Measurements from ENCODE around the gene AOC1. TPM values are rescaled to one million over a fixed set of nuclear protein-coding genes. Genes with fewer than 3 reads are reported as not detected.

Gene AOC1
- total RNA-seq, 4 donors from 2014 or later = not detected

DNA sequence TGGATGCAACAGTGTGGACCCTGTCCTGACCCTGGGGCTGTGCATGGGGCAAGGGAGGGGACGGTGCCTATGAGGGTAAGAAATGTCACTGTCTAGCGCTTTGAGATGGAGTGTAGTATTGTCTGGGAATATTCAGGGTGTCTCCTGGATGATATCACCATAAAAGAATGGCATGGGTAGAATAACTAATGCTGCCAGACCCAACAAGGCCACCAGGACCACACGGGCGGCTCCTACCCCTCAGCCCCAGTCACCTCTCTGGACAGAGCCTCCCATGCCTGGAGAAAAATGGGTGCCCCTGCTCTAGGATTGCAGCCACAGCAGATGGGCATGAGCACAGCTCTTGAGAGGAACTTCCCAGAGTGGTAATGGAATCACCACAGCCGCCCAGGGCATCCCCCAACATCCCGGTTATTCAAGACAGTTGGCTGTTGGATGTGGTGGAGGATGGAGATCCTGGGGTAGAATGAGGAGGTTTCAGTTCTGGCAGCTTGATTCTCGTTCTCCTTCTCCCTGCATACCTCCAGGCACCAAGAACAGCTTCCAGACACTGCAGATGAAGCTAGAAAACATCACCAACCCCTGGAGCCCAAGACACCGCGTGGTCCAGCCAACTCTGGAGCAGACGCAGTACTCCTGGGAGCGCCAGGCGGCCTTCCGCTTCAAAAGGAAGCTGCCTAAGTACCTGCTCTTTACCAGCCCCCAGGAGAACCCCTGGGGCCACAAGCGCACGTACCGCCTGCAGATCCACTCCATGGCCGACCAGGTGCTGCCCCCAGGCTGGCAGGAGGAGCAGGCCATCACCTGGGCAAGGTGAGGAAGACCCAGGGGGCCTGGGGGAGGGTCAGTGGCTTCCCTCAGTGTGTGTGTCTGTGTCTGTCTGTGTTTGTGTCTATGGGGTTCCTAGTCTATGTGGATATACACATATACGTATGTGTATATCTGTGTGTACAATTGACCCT, 6.2 kb downstream of the AOC1 start:
- DNase-seq (ENCODE audit: low spot score in 2 of 2) = no peak

DNA sequence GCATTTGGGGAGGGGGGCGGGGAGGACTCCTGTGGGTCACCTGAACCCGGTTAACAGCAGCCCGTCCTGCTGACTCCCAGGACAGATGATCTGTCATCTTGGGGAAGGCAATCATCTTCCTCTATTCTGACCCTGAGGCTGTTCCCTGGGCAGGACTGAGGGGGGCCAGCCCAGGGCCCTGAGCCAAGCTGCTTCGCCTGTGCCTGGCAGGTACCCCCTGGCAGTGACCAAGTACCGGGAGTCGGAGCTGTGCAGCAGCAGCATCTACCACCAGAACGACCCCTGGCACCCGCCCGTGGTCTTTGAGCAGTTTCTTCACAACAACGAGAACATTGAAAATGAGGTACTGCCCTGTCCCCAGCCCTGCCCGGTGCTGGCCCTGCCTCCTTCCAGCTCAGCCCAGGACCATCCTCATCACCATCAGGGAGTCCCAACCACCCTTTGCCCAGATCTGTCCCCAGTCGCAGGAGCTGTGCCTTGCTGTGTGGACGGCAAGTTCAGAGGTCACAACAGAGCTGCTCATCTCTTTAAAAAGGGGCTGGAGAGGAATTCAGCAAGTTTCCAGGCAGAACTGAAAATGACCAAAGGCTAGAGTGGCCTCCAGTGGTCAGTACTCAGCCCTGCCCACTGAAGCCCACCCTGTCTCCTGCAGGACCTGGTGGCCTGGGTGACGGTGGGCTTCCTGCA, 8.1 kb downstream of the AOC1 start:
- Histone ChIP-seq H3K9me3 (no peaks in the 10 kb centered on the region), H3K4me3 (no peak overlapping the region), H3K27ac (no peak overlapping the region), H3K36me3 (no peaks in the 10 kb centered on the region), H3K27me3 (no peaks in the 10 kb centered on the region), H3K4me1 (no peaks in the 10 kb centered on the region)
- peak in 1 of 2 donors; percentile 2 for DNase-seq (ENCODE audit: low spot score in 2 of 2)
- no peak for TF ChIP-seq EP300 (IDR thresholded peaks at IDR 0.05)
- TF ChIP-seq, protein P1, sequence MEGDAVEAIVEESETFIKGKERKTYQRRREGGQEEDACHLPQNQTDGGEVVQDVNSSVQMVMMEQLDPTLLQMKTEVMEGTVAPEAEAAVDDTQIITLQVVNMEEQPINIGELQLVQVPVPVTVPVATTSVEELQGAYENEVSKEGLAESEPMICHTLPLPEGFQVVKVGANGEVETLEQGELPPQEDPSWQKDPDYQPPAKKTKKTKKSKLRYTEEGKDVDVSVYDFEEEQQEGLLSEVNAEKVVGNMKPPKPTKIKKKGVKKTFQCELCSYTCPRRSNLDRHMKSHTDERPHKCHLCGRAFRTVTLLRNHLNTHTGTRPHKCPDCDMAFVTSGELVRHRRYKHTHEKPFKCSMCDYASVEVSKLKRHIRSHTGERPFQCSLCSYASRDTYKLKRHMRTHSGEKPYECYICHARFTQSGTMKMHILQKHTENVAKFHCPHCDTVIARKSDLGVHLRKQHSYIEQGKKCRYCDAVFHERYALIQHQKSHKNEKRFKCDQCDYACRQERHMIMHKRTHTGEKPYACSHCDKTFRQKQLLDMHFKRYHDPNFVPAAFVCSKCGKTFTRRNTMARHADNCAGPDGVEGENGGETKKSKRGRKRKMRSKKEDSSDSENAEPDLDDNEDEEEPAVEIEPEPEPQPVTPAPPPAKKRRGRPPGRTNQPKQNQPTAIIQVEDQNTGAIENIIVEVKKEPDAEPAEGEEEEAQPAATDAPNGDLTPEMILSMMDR (IDR thresholded peaks at IDR 0.05) = peak in 2 of 5 experiments; percentile 9 to 35
- 41 to 53% methylated on average over 13 to 14 of the region's 14 CpGs for WGBS, 2 donors

More for the DNA sequence above, 6.2 kb downstream of the AOC1 start:
- 84 to 86% methylated on average over 16 to 17 of the region's 18 CpGs for WGBS, 2 donors
- Histone ChIP-seq H3K27me3 (no peaks in the 10 kb centered on the region), H3K4me1 (no peaks in the 10 kb centered on the region), H3K9me3 (no peaks in the 10 kb centered on the region), H3K27ac (no peak overlapping the region), H3K36me3 (no peaks in the 10 kb centered on the region), H3K4me3 (no peak overlapping the region)
- TF ChIP-seq, protein P1 (IDR thresholded peaks at IDR 0.05) = no peak
- TF ChIP-seq POLR2A (IDR thresholded peaks at IDR 0.05) = no peak
- no peak for TF ChIP-seq EP300 (IDR thresholded peaks at IDR 0.05)

GRCh38 chr7:150860978-150861295, 8.6 kb downstream of the AOC1 start:
- DNase-seq (ENCODE audit: low spot score in 2 of 2) = no peak
- no peaks in the 10 kb centered on the region for H3K9me3 ChIP-seq
- no peak for TF ChIP-seq POLR2A (IDR thresholded peaks at IDR 0.05)
- TF ChIP-seq, protein P1 (IDR thresholded peaks at IDR 0.05) = no peak
- TF ChIP-seq EP300 (IDR thresholded peaks at IDR 0.05) = no peak
- WGBS, 2 donors = 62 to 66% methylated on average over 8 to 9 of the region's 9 CpGs
- H3K4me3 ChIP-seq = no peak overlapping the region
- H3K36me3 ChIP-seq = no peaks in the 10 kb centered on the region
- H3K4me1 ChIP-seq = no peaks in the 10 kb centered on the region
- H3K27ac ChIP-seq = no peak overlapping the region
- no peaks in the 10 kb centered on the region for H3K27me3 ChIP-seq

DNA sequence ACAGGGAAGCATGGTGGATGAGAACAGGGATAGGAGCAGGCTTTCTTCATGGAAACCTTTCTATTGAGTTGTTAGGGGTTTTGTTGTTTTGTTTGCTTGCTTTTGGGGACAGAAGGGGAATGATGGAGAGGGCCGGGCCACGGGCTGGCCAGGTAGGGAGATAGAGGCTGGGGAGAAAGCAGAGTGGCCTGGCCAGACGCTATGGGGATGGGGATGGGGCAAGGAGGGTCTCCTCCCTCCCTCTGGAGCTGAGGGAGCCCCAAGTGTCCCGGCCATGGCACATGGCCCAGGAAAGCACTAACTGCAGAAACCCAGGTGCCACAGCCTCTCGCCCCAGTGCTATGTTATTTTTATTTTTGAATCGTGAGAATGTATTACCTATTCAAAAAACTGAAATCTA, 10.0 kb downstream of the AOC1 start:
- TF ChIP-seq EP300 (IDR thresholded peaks at IDR 0.05) = no peak
- no peak for TF ChIP-seq POLR2A (IDR thresholded peaks at IDR 0.05)
- TF ChIP-seq, protein P1 (IDR thresholded peaks at IDR 0.05) = no peak
- Histone ChIP-seq H3K4me3 (no peak overlapping the region), H3K9me3 (peaks cover 0 to 8% (median 0%) of the 10 kb centered on the region in 4 donors), H3K27me3 (no peaks in the 10 kb centered on the region), H3K36me3 (peaks cover 0 to under 1% (median 0%) of the 10 kb centered on the region in 3 donors), H3K4me1 (no peaks in the 10 kb centered on the region), H3K27ac (no peak overlapping the region)
- WGBS, 2 donors = 79 to 84% methylated on average over 6 of the region's 6 CpGs
- no peak for DNase-seq (ENCODE audit: low spot score in 2 of 2)

DNA sequence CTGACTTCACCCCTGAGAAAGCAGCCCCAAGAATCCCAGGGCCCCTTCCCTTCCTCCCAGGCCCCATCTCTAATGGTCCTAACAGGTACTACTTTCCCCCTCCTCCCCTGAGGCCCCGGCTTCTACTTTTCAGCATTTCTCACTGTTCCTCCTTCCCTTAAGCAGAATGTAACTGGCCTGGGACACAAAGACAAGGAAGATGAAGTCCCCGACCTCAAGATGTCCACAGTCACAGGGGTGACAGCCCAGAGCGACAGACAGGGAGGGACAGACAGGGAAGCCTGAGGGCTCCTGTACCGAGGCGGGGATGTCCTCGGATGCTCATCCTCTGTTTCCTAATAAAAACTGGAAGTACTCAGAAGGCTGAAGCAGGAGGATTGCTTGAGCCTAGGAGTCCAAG, 11.6 kb downstream of the AOC1 start:
- Histone ChIP-seq H3K9me3 (peaks cover 0 to 8% (median 0%) of the 10 kb centered on the region in 4 donors), H3K27me3 (no peaks in the 10 kb centered on the region), H3K4me1 (no peaks in the 10 kb centered on the region), H3K36me3 (peaks cover 0 to 6% (median 0%) of the 10 kb centered on the region in 3 donors), H3K4me3 (no peak overlapping the region), H3K27ac (no peak overlapping the region)
- TF ChIP-seq, protein P1 (IDR thresholded peaks at IDR 0.05) = no peak
- TF ChIP-seq EP300 (IDR thresholded peaks at IDR 0.05) (no peak), POLR2A (IDR thresholded peaks at IDR 0.05) (no peak)
- WGBS, 2 donors = 85 to 96% methylated on average over 6 of the region's 6 CpGs
- no peak for DNase-seq (ENCODE audit: low spot score in 2 of 2)

All from tibial nerve (tissue), 4 donors.